Amygdala (tissue), 56 donors: ENCODE data around the gene NFYC.

Experiments used
- DNase-seq, 56 donors: peaks; one replicate each; lab custom pipeline; 2025; lab: John Stamatoyannopoulos, UW

The NFYC gene

DNA sequence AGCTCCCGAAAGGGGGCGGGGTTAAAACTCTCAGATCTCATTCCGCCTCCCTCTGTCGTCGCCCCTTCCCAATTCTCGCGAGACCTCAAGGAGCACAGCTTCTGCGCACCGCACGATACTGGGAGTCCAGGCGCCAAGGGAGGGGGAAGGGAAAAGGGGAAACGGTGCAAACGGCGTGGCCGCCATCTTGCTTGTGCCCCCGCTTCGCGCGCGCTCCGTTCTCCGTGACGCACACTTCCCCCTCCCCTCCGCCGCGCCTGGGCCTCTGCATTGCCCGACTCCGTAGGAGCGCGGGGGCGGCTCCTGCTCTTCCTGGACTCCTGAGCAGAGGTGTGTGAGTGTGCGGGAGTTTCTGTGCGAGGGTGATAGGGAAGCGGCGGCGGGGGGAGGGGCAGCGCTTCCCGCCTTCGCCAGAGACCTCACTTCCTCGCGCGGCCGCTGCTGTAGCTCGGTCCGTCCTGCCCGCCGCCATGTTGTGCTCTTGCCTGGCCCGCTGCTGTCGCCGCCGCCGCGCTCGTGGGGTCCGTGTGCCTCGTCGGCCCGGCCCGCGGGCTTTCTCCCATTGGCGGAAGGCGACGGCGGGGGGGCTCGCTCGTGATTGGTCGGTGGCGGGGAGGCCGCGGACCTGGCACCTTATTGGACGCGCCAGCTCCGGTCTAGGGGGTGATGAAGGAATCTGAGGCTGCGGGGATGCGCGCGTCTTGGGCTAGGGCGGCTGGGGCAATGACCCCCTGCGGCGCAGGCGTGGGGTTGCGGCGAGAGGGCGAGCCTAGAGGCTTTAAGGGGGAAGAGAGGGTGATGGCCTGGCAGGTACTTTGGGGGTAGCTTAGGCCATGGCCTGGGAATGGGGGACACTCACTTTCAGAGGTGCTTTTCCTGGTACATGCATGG lies at the start of gene NFYC:
Gene NFYC (plus strand): TSS at position 167 of the 891 bp plus-strand sequence. CDS start 47,140 bp downstream, outside the sequence.
- DNase-seq, result peak; percentile 66 to 97 (median 91)

DNA sequence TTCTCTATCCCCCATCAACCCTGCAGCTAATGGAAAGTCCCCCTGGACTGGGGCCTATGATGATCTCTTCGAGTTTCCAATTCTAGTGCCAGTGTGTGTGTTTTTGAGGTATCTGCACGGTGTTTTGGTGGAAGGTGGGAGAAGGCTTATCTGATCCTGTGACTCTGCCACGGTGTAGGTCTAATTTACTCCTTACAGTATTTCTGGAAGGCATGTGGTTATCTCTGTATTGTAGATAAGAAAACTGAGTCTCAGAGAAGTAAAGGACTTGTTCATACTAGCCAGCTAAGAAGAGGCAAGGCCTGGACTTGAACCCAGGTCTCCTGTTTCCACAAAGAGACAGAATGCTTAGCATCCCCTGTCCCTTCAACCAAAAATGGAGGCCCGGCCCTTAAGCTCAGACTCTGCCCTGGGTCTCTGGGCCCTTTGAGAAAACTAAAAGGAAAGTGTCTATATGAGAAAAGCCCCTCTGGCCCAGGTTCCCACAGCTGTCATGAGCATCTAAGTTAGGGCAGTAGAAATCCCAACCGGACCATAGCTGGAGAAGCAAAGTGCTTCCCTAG lies 46.3 kb upstream of the NFYC start:
- DNase-seq, result no peak

GRCh38 chr1:40646315-40646714 lies 45.2 kb upstream of the NFYC start:
- DNase-seq, result no peak

DNA sequence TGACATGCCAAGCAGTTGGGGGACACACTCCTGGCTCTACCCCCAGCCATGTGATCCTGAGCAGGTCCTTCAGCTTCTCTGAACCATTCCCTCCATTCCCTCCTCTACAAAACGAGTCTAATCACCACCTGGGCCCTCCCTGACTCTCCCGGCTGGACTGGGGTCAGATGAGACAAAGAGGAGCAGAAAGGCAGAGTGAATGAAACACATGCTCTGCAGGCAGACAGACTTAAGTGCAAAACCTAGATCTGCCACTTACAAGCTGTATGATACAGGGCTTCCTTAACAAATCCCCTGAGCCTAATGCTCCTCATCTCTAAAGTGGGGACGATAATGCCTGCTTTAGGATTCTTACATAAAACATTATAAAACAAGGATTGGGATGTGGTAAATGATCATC lies 43.3 kb upstream of the NFYC start:
- DNase-seq, result no peak

GRCh38 chr1:40648928-40649591 lies 42.4 kb upstream of the NFYC start:
- peak in 7 of 56 donors; percentile 10 to 61 (median 22) for DNase-seq

DNA sequence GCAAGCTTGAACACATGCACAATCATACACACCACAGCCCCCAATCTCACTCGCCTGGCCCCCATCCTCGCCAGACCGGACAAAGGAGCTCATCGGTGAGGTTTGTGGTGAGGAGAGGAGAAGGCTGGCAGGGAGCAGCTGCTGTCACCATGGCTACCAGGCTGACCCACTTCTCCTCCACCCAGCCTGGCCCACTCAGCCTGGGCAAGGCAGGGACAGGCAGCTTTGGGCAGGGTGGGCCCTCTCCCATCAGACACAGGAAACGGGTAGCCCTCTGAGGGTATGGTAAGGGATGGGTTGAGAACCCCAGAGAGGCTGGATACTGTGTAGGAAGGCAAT lies 41.9 kb upstream of the NFYC start:
- peak in 2 of 56 donors; percentile 9 to 15 for DNase-seq

DNA sequence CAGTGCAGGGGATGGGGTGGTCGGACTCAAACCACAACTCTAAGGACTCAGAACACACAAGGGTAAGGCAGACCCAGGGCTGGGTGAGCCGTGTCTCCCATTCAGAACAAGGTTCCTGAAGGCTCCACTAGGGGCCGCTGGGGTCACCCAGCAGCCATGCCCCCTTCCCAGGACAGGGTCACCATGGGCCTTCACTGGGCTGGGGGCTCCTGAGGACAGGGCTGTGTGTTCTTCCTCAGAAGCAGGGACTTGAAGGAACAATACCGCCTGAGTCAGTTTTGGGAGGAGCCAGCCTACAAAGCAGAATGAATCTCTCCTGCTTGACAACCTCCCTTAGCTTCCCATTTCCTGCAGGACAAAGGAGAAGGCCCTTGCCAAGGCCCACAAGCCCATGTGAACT lies 41.4 kb upstream of the NFYC start:
- DNase-seq, result no peak

- DNase-seq, result peak in 16 of 56 donors; percentile 9 to 70 (median 41)
Observed at GRCh38 chr1:40651138-40651857, 40.2 kb upstream of the NFYC start.

DNA sequence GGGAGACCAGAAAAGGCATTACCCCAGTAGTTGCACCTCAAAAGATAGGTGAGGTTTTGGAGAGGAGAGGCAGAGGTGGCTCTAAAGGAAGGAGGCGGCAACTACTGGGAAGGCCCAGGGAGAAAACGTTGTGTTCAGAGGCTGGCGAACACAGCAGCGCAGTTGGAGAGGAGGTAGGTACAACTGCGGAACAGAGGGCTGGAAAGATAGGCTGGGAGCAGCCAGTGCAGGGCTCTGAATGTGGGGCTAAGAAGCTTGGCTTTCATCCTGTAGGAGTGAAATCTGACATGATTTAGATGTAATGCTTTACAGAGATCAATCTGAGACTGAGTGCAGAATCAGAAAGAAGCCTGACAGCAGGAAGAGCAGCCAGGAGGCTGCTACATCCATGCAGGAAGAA lies 39.0 kb upstream of the NFYC start:
- DNase-seq, result no peak

DNA sequence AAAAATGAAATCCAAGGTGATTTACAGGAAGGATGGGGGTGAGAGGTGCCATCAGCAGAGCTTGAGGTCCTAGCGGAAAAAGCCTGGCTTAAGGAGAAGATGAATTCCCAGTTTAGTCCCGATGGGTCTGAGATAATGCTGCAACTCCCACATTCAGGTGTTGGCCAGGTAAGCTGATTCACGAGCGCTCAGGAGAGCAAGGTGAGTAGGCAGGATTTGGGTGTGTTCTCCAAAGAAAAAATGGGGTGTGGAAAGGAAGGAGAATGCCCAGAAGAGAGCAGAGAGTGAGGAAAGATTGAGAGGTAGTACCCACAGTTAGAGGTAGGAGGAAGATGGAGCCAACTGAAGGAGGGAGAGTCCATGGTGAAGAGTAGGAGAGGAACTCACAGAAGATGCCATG lies 38.5 kb upstream of the NFYC start:
- DNase-seq, result no peak

DNA sequence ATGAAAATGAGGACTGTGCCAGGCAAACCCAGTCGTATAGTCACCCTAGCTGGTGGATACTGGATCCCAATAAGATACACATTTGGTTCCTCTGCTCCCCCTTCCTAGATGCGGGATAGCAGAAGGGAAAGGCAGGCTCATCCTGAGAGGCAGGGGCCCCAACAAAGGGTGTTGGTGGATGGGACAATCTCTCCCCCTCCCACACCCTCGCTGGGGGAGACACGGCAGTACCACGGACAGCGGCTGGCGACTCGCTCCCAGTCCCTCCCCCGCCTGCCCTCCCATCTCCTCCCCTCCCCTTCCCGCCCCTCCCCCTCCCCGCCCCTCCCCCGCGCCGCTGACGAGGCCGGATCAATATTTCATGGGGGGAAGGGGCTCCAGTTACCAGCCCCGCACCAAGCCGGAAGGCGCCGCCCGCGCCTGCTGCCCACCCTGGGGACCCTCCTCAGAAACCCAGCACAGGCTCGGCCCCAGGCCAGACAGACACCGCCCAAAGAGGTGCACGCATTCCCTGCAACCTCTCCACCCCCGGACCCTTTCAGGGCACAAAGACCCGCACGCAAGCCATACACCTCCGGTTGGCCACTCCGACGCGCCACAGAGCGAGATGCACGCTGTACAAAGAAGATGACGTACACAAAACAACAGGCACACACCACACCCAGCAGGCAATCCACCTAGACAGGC lies 37.5 kb upstream of the NFYC start:
- peak in 1 of 56 donors; percentile 28 for DNase-seq

GRCh38 chr1:40657046-40657445 lies 34.5 kb upstream of the NFYC start:
- DNase-seq, result no peak

DNA sequence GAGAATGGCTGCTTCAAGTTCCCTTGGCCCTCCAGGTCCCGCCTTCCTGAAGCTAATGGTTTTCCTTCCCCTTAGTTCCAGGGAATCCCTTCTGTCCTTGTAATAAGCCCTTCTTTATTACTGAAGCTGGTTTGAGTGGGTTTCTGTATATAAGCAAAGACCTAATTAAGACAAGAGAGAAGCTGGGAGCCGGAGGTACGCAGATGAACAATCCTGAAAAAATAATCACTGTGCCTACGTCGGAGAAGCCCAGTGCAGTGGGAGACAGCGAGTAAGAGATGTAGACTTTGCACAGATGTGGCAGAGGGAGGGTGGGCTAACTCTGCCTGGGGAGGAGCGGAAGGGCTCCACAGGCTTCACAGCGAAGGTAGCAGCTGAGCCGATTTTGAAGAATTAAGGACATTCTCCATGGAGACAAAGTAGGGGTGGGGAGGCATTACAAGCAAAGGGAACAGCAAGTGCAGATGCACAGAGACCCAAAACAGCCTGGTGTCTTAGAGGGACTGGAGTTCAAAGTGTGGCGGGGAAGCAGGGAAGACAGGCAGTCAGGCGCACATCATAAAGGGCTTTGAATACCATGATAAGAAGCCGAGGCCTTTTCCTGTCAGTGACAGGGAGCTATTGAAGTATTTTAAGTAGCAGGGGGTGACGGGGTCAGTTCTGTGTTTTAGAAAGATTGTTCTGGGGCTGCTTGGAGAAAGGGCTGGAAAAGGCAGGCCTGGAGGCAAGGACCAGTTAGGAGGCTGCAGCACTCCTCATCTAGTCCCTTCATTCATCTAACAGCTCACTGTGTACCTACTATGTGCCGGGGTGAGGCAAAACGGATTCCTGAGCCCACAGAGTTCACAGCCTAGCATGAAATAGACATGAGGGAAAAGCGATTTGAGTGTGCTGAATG lies 32.5 kb upstream of the NFYC start:
- no peak for DNase-seq

GRCh38 chr1:40659649-40659947 lies 31.9 kb upstream of the NFYC start:
- peak in 2 of 56 donors; percentile 9 to 15 for DNase-seq

DNA sequence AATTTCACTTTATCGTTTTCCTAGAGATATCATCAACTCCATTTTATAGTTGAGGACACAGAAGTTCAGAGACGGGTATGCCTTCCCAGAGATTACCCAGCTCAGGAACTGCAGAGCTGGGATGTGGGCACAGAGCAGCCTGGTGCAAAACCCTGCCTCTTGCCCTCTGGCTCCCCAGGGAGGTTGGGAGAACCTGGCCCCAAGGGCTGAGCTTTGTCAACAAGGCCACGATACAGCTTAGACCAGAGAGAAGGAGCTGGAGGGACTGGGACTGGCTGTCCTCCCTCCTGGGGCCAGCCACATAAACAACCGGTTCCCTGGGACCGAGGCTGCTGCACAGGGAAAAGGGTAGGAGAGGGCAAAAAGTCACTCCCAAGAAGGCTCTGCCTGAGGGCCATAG lies 29.8 kb upstream of the NFYC start:
- DNase-seq, result no peak

- no peak for DNase-seq
Observed at GRCh38 chr1:40662151-40662550, 29.4 kb upstream of the NFYC start.

GRCh38 chr1:40662864-40663263 lies 28.6 kb upstream of the NFYC start:
- DNase-seq, result peak in 1 of 56 donors; percentile 11

DNA sequence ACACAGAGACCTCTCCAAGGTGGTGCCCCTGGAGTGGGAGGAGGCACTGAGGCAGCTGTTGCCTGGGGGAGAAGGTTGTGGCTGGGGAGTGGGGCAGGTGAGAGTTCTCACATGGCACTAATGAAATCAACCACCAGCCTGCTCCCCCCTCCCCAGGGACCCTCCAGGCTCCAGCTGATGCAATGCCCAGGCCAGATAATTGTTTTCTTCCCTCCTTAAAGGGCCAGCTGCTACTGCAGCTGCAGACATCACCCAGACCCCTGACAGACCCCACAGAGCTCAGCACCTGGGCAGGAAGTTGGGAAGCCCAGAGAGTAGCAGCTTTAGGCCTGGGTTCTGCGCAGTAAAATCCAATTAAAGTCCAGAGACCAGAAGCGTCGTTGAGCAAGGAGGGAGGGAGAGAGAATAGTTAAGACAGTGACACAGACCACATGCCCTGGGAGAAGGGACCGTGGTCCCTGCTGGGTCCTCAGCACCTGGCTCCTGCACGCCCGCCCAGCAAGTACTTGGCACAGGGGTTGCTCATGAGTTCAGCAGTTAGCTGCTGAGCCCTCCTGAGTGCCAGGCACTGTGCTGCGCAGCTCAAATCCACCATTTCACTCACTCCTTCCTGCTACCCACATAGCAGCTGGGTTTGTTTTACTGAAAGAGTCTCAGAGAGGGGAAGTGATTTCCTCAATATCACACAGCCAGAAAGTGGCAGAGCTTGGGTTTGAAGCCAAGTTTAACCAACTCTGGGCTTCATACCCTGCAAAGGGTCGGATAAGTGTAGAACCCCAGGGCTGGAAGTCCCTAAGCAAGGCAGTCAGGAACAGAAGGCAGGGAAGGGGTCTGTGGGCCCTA lies 28.0 kb upstream of the NFYC start:
- no peak for DNase-seq

DNA sequence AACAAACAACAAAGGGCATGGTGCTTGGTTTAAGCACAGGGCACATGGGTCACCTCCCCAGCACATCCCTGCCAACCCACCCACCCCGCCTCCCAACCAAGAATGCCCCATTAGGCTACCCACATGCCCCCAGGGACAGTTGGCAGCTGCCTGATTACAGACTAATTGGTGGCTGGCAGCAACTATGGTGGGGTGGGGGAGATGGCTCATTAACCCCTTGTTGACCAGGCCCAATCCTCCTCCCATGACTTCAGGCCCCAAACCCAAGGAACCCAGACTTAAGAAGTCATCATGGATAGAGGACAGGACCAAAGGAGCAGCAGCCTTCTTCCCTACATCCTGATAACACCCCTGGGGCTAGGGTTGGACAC lies 27.4 kb upstream of the NFYC start:
- no peak for DNase-seq
